Keratinocyte (primary cell): ENCODE results near the gene ABCA8.

Source experiments
- EZH2 ChIP-seq: IDR thresholded peaks from one replicate; pipeline ENCODE4 v1.6.1; 2012; ENCODE audit warnings: inconsistent platforms, mild to moderate bottlenecking, low read length, moderate library complexity
- TF ChIP-seq, protein P1 (sequence below), 3 experiments: IDR thresholded peaks in 1 of 3; conservative IDR thresholded peaks in 1 of 3; optimal IDR thresholded peaks in 1 of 3; 2 replicates in 2 of 3; 3 replicates in 1 of 3; pipeline versions ENCODE3 to v1.5.1; 2011; ENCODE audit warnings: low read length in 3 of 3, mild to moderate bottlenecking in 3 of 3, moderate library complexity in 2 of 3, control low read depth in 1 of 3, inconsistent platforms in 1 of 3; ENCODE audit not compliant: insufficient read depth in 2 of 3; ENCODE audit errors: extremely low read depth in 1 of 3

DNA sequence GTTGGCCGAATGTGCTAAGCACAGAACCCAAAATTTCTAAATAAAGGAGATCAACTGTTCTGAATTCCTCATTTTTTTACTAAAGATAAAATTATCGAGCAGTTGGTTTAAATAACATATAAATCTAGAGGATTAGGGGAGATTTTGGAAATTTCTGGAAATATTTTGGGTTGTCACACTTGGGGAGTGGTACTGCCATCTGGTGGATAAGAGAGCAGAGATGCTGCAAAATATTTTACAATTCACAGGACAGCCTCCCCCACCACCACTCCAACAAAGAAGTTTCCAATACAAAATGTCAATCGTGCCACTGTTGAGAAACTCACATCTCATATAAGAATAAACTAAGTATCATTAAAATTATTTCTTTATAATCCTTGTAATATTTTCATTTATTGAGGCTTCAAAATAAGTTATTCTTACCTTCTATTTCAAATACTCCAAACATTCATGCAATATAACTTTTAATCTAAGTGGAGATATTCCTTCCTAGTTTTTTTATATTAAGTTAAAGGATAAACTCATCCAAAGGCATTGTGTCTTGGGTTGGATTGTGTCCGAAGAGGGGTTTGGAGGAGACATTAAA, 17.0 kb upstream of the ABCA8 start:
- TF ChIP-seq, protein P1, sequence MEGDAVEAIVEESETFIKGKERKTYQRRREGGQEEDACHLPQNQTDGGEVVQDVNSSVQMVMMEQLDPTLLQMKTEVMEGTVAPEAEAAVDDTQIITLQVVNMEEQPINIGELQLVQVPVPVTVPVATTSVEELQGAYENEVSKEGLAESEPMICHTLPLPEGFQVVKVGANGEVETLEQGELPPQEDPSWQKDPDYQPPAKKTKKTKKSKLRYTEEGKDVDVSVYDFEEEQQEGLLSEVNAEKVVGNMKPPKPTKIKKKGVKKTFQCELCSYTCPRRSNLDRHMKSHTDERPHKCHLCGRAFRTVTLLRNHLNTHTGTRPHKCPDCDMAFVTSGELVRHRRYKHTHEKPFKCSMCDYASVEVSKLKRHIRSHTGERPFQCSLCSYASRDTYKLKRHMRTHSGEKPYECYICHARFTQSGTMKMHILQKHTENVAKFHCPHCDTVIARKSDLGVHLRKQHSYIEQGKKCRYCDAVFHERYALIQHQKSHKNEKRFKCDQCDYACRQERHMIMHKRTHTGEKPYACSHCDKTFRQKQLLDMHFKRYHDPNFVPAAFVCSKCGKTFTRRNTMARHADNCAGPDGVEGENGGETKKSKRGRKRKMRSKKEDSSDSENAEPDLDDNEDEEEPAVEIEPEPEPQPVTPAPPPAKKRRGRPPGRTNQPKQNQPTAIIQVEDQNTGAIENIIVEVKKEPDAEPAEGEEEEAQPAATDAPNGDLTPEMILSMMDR (optimal IDR thresholded peaks at IDR 0.05 in 1 of 3, IDR thresholded peaks at IDR 0.05 in 1 of 3, conservative IDR thresholded peaks at IDR 0.05 in 1 of 3; ENCODE audit: extremely low read depth in 1 of 3, insufficient read depth in 2 of 3, low read length in 3 of 3), result peak; percentile 40 to 54 (median 50)
- no peak for TF ChIP-seq EZH2
